Keratinocyte (primary cell): Measurements from ENCODE around the gene TMPRSS2.

Experiments used
- CTCF ChIP-seq, 3 experiments: IDR thresholded peaks in 1 of 3; conservative IDR thresholded peaks in 1 of 3; optimal IDR thresholded peaks in 1 of 3; 2 replicates in 2 of 3; 3 replicates in 1 of 3; pipeline versions ENCODE3 to v1.5.1; 2011; ENCODE audit warnings: low read length in 3 of 3, mild to moderate bottlenecking in 3 of 3, moderate library complexity in 2 of 3, control low read depth in 1 of 3, inconsistent platforms in 1 of 3; ENCODE audit not compliant: insufficient read depth in 2 of 3; ENCODE audit errors: extremely low read depth in 1 of 3
- EZH2 ChIP-seq: IDR thresholded peaks from one replicate; pipeline ENCODE4 v1.6.1; 2012; ENCODE audit warnings: inconsistent platforms, mild to moderate bottlenecking, low read length, moderate library complexity

GRCh38 chr21:41487082-41487481 is 20.9 kb downstream of the TMPRSS2 start:
- TF ChIP-seq CTCF (optimal IDR thresholded peaks at IDR 0.05 in 1 of 3, IDR thresholded peaks at IDR 0.05 in 1 of 3, conservative IDR thresholded peaks at IDR 0.05 in 1 of 3; ENCODE audit: extremely low read depth in 1 of 3, insufficient read depth in 2 of 3, low read length in 3 of 3) (no peak), EZH2 (no peak)
